H1 (cell line): Measurements from ENCODE around the gene URAD. TPM values are rescaled to one million over a fixed set of nuclear protein-coding genes. Genes with fewer than 3 reads are reported as not detected.

ENCODE experiments used
- CTCF ChIA-PET: fragments of 300-600 bp; sonication (Branson Sonifier 250); formaldehyde crosslinking; loops from one replicate; lab custom pipeline; 2021; ENCODE audit not compliant: partially characterized antibody; lab: Charles Lee
- POLR2A ChIA-PET: fragments of 300-600 bp; sonication (Branson Sonifier 250); formaldehyde crosslinking; loops from one replicate; lab custom pipeline; 2021; ENCODE audit warnings: inconsistent platforms; ENCODE audit not compliant: partially characterized antibody; lab: Charles Lee
- DNase-seq, 2 experiments: peaks; one replicate each; pipeline versions ENCODE4 v3.0.0 to v3.0.0-alpha.2; 2010 to 2022; ENCODE audit warnings: low spot score in 2 of 2, low read depth in 1 of 2, mixed read lengths in 1 of 2
- FAIRE-seq: peaks from 2 replicates; lab custom pipeline; 2011; peaks lifted over from hg19 to GRCh38; lab: Jason Lieb, UNC
- H2AFZ ChIP-seq: 2 replicates; pipeline ENCODE4 v1.8.1; 2012; ENCODE audit warnings: low read length, inconsistent platforms
- H2AK5ac ChIP-seq: 2 replicates; pipeline ENCODE4 v1.6.1; 2013; ENCODE audit warnings: low read depth, low read length
- H2BK120ac ChIP-seq: replicated peaks from 2 replicates; pipeline ENCODE3; 2013; ENCODE audit warnings: low read depth, low read length, inconsistent platforms
- H2BK12ac ChIP-seq: 2 replicates; pipeline ENCODE4 v1.6.1; 2013; ENCODE audit warnings: low read depth, low read length
- H2BK15ac ChIP-seq: 2 replicates; pipeline ENCODE4 v1.6.1; 2013; ENCODE audit warnings: low read length
- H2BK20ac ChIP-seq: 2 replicates; pipeline ENCODE4 v1.6.1; 2013; ENCODE audit warnings: low read length
- H2BK5ac ChIP-seq: 2 replicates; pipeline ENCODE4 v1.6.1; 2013; ENCODE audit warnings: low read depth, low read length
- H3K14ac ChIP-seq: 2 replicates; pipeline ENCODE4 v1.6.1; 2013; ENCODE audit warnings: inconsistent platforms; ENCODE audit not compliant: insufficient read length
- H3K18ac ChIP-seq: 2 replicates; pipeline ENCODE4 v1.6.1; 2013; ENCODE audit warnings: low read length; ENCODE audit errors: extremely low read depth
- H3K23ac ChIP-seq: 2 replicates; pipeline ENCODE4 v1.6.1; 2013; ENCODE audit warnings: inconsistent platforms; ENCODE audit not compliant: insufficient read length
- H3K23me2 ChIP-seq: 2 replicates; pipeline ENCODE4 v1.6.1; 2013; ENCODE audit warnings: low read depth, low read length
- H3K27ac ChIP-seq: 2 replicates; pipeline ENCODE4 v1.6.1; 2011; ENCODE audit warnings: low read depth, low read length, inconsistent platforms
- H3K27me3 ChIP-seq, 4 experiments: replicated peaks in 1 of 4; 1 replicate in 1 of 4; 2 replicates in 3 of 4; pipeline versions ENCODE4 v1.6.1 to v1.8.1; 2011 to 2013; ENCODE audit warnings: low read length in 3 of 4, mild to moderate bottlenecking in 3 of 4, inconsistent platforms in 2 of 4, mixed read lengths in 2 of 4, moderate library complexity in 1 of 4; ENCODE audit not compliant: control insufficient read depth in 3 of 4, insufficient read depth in 3 of 4; ENCODE audit errors: extremely low read depth in 1 of 4
- H3K36me3 ChIP-seq, 4 experiments: 2 replicates each; pipeline versions ENCODE4 v1.6.1 to v1.8.1; 2011 to 2013; ENCODE audit warnings: mild to moderate bottlenecking in 4 of 4, low read length in 3 of 4, moderate library complexity in 2 of 4, control low read depth in 1 of 4, inconsistent platforms in 1 of 4; ENCODE audit not compliant: insufficient read depth in 4 of 4, control insufficient read depth in 2 of 4
- H3K4ac ChIP-seq: replicated peaks from 2 replicates; pipeline ENCODE3; 2013; ENCODE audit warnings: low read length, low read depth, mixed read lengths, inconsistent platforms; ENCODE audit not compliant: insufficient read length
- H3K4me1 ChIP-seq, 4 experiments: replicated peaks in 1 of 4; 1 replicate in 1 of 4; 2 replicates in 3 of 4; pipeline versions ENCODE4 v1.6.1 to v1.8.1; 2011 to 2013; ENCODE audit warnings: low read length in 3 of 4, inconsistent platforms in 2 of 4, mixed read lengths in 1 of 4; ENCODE audit not compliant: insufficient read depth in 4 of 4, control insufficient read depth in 3 of 4
- H3K4me2 ChIP-seq, 2 experiments: 2 replicates each; pipeline versions ENCODE4 v1.6.1 to v1.8.1; 2011 to 2013; ENCODE audit warnings: low read depth in 2 of 2, low read length in 2 of 2, control low read depth in 1 of 2, inconsistent platforms in 1 of 2, mild to moderate bottlenecking in 1 of 2; ENCODE audit not compliant: insufficient read depth in 1 of 2
- H3K4me3 ChIP-seq, 4 experiments: fragments of 200-600, 300-600 bp in 1 of 4; sonication (generic), shearing (Covaris generic), sonication (Bioruptor Twin) in 1 of 4; 2 replicates each; pipeline versions ENCODE4 v1.5.1 to v1.8.1; 2011 to 2016; ENCODE audit warnings: low read length in 4 of 4, low read depth in 3 of 4, control low read depth in 2 of 4, inconsistent platforms in 2 of 4, mild to moderate bottlenecking in 2 of 4, mixed read lengths in 1 of 4, moderate library complexity in 1 of 4; ENCODE audit not compliant: insufficient read depth in 2 of 4; ENCODE audit errors: extremely low read depth in 1 of 4
- H3K56ac ChIP-seq: replicated peaks from 2 replicates; pipeline ENCODE3; 2013; ENCODE audit warnings: low read depth, mild to moderate bottlenecking, mixed read lengths, low read length, inconsistent platforms; ENCODE audit not compliant: insufficient read length
- H3K79me1 ChIP-seq: 2 replicates; pipeline ENCODE4 v1.6.1; 2013; ENCODE audit warnings: low read depth, low read length, control low read depth
- H3K79me2 ChIP-seq, 2 experiments: 2 replicates each; pipeline versions ENCODE4 v1.6.1 to v1.8.1; 2012 to 2013; ENCODE audit warnings: low read length in 2 of 2, mild to moderate bottlenecking in 2 of 2, inconsistent platforms in 1 of 2; ENCODE audit not compliant: insufficient read depth in 2 of 2, control insufficient read depth in 1 of 2
- H3K9ac ChIP-seq, 4 experiments: replicated peaks in 1 of 4; 1 replicate in 1 of 4; 2 replicates in 3 of 4; pipeline versions ENCODE4 v1.6.1 to v1.8.1; 2011 to 2013; ENCODE audit warnings: low read depth in 3 of 4, low read length in 3 of 4, control low read depth in 2 of 4, mild to moderate bottlenecking in 2 of 4, moderate library complexity in 2 of 4, inconsistent platforms in 1 of 4; ENCODE audit errors: extremely low read depth in 1 of 4
- H3K9me3 ChIP-seq, 2 experiments: 2 replicates each; pipeline versions ENCODE4 v1.6.1 to v1.8.1; 2012 to 2013; ENCODE audit warnings: mild to moderate bottlenecking in 2 of 2, moderate library complexity in 2 of 2, control low read depth in 1 of 2, inconsistent platforms in 1 of 2, low read depth in 1 of 2, low read length in 1 of 2, mixed read lengths in 1 of 2; ENCODE audit not compliant: insufficient read depth in 2 of 2
- H4K20me1 ChIP-seq, 2 experiments: replicated peaks in 1 of 2; 2 replicates each; pipeline versions ENCODE3 to v1.8.1; 2011 to 2013; ENCODE audit warnings: inconsistent platforms in 2 of 2, low read length in 2 of 2, mild to moderate bottlenecking in 1 of 2; ENCODE audit not compliant: insufficient read depth in 2 of 2, control insufficient read depth in 1 of 2
- H4K5ac ChIP-seq: 2 replicates; pipeline ENCODE4 v1.6.1; 2013; ENCODE audit warnings: low read length, low read depth, mixed read lengths, inconsistent platforms; ENCODE audit not compliant: insufficient read length
- H4K8ac ChIP-seq: 2 replicates; pipeline ENCODE4 v1.8.0; 2013; ENCODE audit warnings: mild to moderate bottlenecking, moderate library complexity, low read length, inconsistent platforms; ENCODE audit not compliant: insufficient read depth; ENCODE audit errors: extremely low read depth
- H4K91ac ChIP-seq: replicated peaks from 2 replicates; pipeline ENCODE3; 2013; ENCODE audit warnings: low read length, mixed read lengths, inconsistent platforms; ENCODE audit not compliant: insufficient read length
- CBX8 ChIP-seq: fragments of 300-800, 300-1000 bp; sonication (generic); IDR thresholded peaks from 2 replicates; pipeline ENCODE4 v1.7.1; 2016; ENCODE audit warnings: low read depth, low read length, borderline replicate concordance
- WGBS, 2 experiments: shearing (Covaris generic) in 1 of 2; methylation state at CpG; one replicate each; pipeline versions ENCODE4 v1.1.6 to v1.1.7; 2013 to 2015; ENCODE audit warnings: low lambda C conversion rate in 2 of 2, mixed read lengths in 2 of 2, inconsistent platforms in 1 of 2, low coverage in 1 of 2, missing lambda C conversion rate in 1 of 2; ENCODE audit not compliant: insufficient replicate concordance in 2 of 2, insufficient coverage in 1 of 2, insufficient read length in 1 of 2; ENCODE audit errors: extremely low coverage in 1 of 2, missing lambda C conversion rate in 1 of 2; 5-methylcytosine and 5-hydroxymethylcytosine counted together
- polyA plus RNA-seq, 7 experiments: library from polyadenylated mRNA; depleted of rRNA in 3 of 7; stranded (reverse) in 5 of 7; unstranded in 2 of 7; fragments of >200 nt in 5 of 7; fragments of 200-250 nt in 2 of 7; gene quantifications; 1 replicate in 5 of 7; 2 replicates in 1 of 7; 4 replicates in 1 of 7; pipeline versions ENCODE4 v1.2.1 to v1.2.3, GENCODE V29; 2011 to 2013; ENCODE audit warnings: missing spikeins in 2 of 7, mixed read lengths in 2 of 7
- total RNA-seq: library from RNA; stranded (reverse); fragmentation: NEBNext Ultra II Directional; extraction: Animal tissue kit (Norgen Biotek cat#: 25700); gene quantifications from 2 replicates; pipeline ENCODE4 v1.2.1, GENCODE V29; 2021

URAD gene
- total and polyA plus RNA-seq, 2 of the 8 experiments (the other 6 are each of a cell fraction or from before 2014, with no cell fraction given) = not detected

DNA sequence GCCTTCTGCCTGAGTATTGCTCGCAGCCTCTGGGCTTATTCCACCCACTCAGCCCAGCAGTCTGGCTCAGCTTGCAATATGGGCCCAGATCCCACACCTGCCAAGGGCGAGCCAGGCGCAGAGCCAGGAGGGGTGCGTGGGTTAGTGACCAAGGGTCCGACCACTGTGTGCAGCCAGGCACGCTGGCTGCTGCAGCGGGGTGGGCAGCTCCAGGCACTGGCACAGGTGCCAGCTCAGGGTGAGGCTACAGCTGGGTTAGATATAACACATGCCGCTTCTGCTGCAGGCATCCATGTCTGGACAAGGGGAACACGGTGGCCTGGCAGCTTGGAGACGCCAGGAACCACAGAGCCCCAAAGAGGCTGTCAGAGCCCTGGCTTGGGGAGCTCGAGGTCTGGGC is 12.6 kb upstream of the URAD start:
- Histone ChIP-seq H2BK12ac (no peak overlapping the region), H3K79me1 (no peaks in the 10 kb centered on the region), H3K9ac (no peak overlapping the region), H3K79me2 (no peaks in the 10 kb centered on the region), H2AK5ac (no peak overlapping the region), H3K18ac (no peak overlapping the region), H2BK5ac (no peak overlapping the region), H3K4me1 (peaks cover 0 to 8% (median 5%) of the 10 kb centered on the region in 4 experiments; a peak in 4 of 7 replicates), H3K36me3 (no peaks in the 10 kb centered on the region), H3K56ac (no peak overlapping the region), H4K20me1 (no peaks in the 10 kb centered on the region), H3K4me3 (no peak overlapping the region), H3K14ac (no peak overlapping the region), H3K27me3 (no peaks in the 10 kb centered on the region), H3K23ac (no peak overlapping the region), H2BK120ac (no peak overlapping the region), H2BK20ac (no peak overlapping the region), H2AFZ (no peak overlapping the region), H3K4me2 (no peak overlapping the region), H4K91ac (no peak overlapping the region), H2BK15ac (no peak overlapping the region), H3K9me3 (no peaks in the 10 kb centered on the region), H3K27ac (no peak overlapping the region), H4K5ac (no peak overlapping the region), H3K23me2 (no peaks in the 10 kb centered on the region), H3K4ac (no peak overlapping the region), H4K8ac (0 out of 2 replicates have a peak overlapping the region, but pooled peaks have one; percentile 20)
- FAIRE-seq (no peak), DNase-seq (no peak)
- TF ChIP-seq CBX8 = no peak
- WGBS, 2 experiments = 91% methylated on average over 10 of the region's 11 CpGs; no CpG with 5 or more reads in 1 of the 2 experiments
- CTCF ChIA-PET = interaction anchor here (0.6 to 2.1 kb wide), 8 partner anchors 11 to 235 kb away, joined by 3 to 8 read pairs (median 3); no protein-coding TSS in a partner anchor
- POLR2A ChIA-PET = interaction anchor here (0.8 kb wide), 1 partner anchor 11 kb away, joined by 3 read pairs; no protein-coding TSS in a partner anchor
